ENCODE measurements around the gene HOXD3.

Gene HOXD3

GRCh38 chr2:176125772-176126054 lies 31.4 kb upstream of the HOXD3 start:
- H3K4me3 ChIP-seq (ENCODE audit: low read depth, low read length): no peak overlapping the region
- DNase-seq (ENCODE audit: low read depth): no peak
- no peak for TF ChIP-seq CTCF (IDR thresholded peaks at IDR 0.05; ENCODE audit: low read depth, low read length, missing control alignments)
- in situ Hi-C loops (cut with HindIII; ENCODE audit: low sequenced_read_pairs): no loop called here

GRCh38 chr2:176126929-176127773 lies 30.0 kb upstream of the HOXD3 start:
- in situ Hi-C loops (cut with HindIII; ENCODE audit: low sequenced_read_pairs): no loop called here
- H3K4me3 ChIP-seq (ENCODE audit: low read depth, low read length): no peak overlapping the region
- DNase-seq (ENCODE audit: low read depth): peak; percentile 38
- peak; percentile 75 for TF ChIP-seq CTCF (IDR thresholded peaks at IDR 0.05; ENCODE audit: low read depth, low read length, missing control alignments)

- in situ Hi-C loops (cut with HindIII; ENCODE audit: low sequenced_read_pairs): no loop called here
- H3K4me3 ChIP-seq (ENCODE audit: low read depth, low read length): no peak overlapping the region
- TF ChIP-seq CTCF (IDR thresholded peaks at IDR 0.05; ENCODE audit: low read depth, low read length, missing control alignments): no peak
- no peak for DNase-seq (ENCODE audit: low read depth)
Observed at GRCh38 chr2:176127774-176128072, 29.4 kb upstream of the HOXD3 start.

- H3K4me3 ChIP-seq (ENCODE audit: low read depth, low read length): no peak overlapping the region
- no peak for DNase-seq (ENCODE audit: low read depth)
- in situ Hi-C loops (cut with HindIII; ENCODE audit: low sequenced_read_pairs): no loop called here
- TF ChIP-seq CTCF (IDR thresholded peaks at IDR 0.05; ENCODE audit: low read depth, low read length, missing control alignments): no peak
Observed at GRCh38 chr2:176128172-176128981, 28.7 kb upstream of the HOXD3 start.

- in situ Hi-C loops (cut with HindIII; ENCODE audit: low sequenced_read_pairs): no loop called here
- no peak within 1 kb of the TSS for H3K4me3 ChIP-seq (ENCODE audit: low read depth, low read length)
- DNase-seq (ENCODE audit: low read depth): no peak
- TF ChIP-seq CTCF (IDR thresholded peaks at IDR 0.05; ENCODE audit: low read depth, low read length, missing control alignments): no peak
Observed at GRCh38 chr2:176128982-176129796, 27.9 kb upstream of the HOXD3 start, which contains the start of gene HOXD8. HOXD8 (plus strand) TSS chr2:176129705; CDS start chr2:176130367, 662 bp downstream.

- TF ChIP-seq CTCF (IDR thresholded peaks at IDR 0.05; ENCODE audit: low read depth, low read length, missing control alignments): no peak
- no peak for DNase-seq (ENCODE audit: low read depth)
- in situ Hi-C loops (cut with HindIII; ENCODE audit: low sequenced_read_pairs): loop anchor here (10.0 kb wide), 1 partner anchor 505 kb away; no protein-coding TSS in a partner anchor
- H3K4me3 ChIP-seq (ENCODE audit: low read depth, low read length): no peak overlapping the region
Observed at GRCh38 chr2:176129813-176130146, 27.3 kb upstream of the HOXD3 start.

Data from astrocyte of the cerebellum (primary cell).